ENCODE measurements around the gene DSCAM. TPM values are rescaled to one million over a fixed set of nuclear protein-coding genes. Genes with fewer than 3 reads are reported as not detected.

The DSCAM gene
- total and polyA plus RNA-seq, 2 experiments from 2014 or later, result 0.07 TPM; not detected in 1

- Histone ChIP-seq H3F3A (replicated peaks; ENCODE audit: low read depth) (no peaks in the 10 kb centered on the region), H3K4me1 (ENCODE audit: insufficient read depth) (no peaks in the 10 kb centered on the region), H3K27me3 (ENCODE audit: insufficient read depth) (no peaks in the 10 kb centered on the region), H2AFZ (no peak overlapping the region), H3K9me2 (ENCODE audit: insufficient read depth) (no peaks in the 10 kb centered on the region), H3K27ac (ENCODE audit: low read depth) (no peak overlapping the region), H3K4me2 (no peak overlapping the region), H3K79me2 (replicated peaks; ENCODE audit: insufficient read depth) (no peaks in the 10 kb centered on the region), H4K20me1 (replicated peaks; ENCODE audit: insufficient read depth) (no peaks in the 10 kb centered on the region), H3K4me3 (no peak overlapping the region), H3K36me3 (ENCODE audit: insufficient read depth) (no peaks in the 10 kb centered on the region)
- DNase-seq (ENCODE audit: low spot score) (no peak), ATAC-seq (no peak)
- Mint-ChIP-seq H3K27ac (no peak overlapping the region), H3K36me3 (ENCODE audit: low read depth) (no peaks in the 10 kb centered on the region), H3K9me3 (peaks cover 78% of the 10 kb centered on the region), H3K4me1 (no peaks in the 10 kb centered on the region), H3K27me3 (ENCODE audit: insufficient read depth, low read depth, poor library complexity) (no peaks in the 10 kb centered on the region), H3K4me3 (no peak overlapping the region)
- TF ChIP-seq POLR2AphosphoS5 (IDR thresholded peaks at IDR 0.05; ENCODE audit: low read depth) (no peak), CREB1 (CRISPR knock-in tag; IDR thresholded peaks at IDR 0.05; ENCODE audit: low read depth) (no peak), EZH2phosphoT487 (IDR thresholded peaks at IDR 0.05; ENCODE audit: unreplicated experiment) (no peak), ZNF462 (CRISPR knock-in tag; IDR thresholded peaks at IDR 0.05) (no peak), JUNB (IDR thresholded peaks at IDR 0.05; ENCODE audit: unreplicated experiment) (no peak), ZNF331 (CRISPR knock-in tag; IDR thresholded peaks at IDR 0.05; ENCODE audit: low read depth) (no peak), REST (IDR thresholded peaks at IDR 0.05; ENCODE audit: unreplicated experiment) (no peak), NANOG (IDR thresholded peaks at IDR 0.05; ENCODE audit: borderline replicate concordance) (no peak), STAT1 (IDR thresholded peaks at IDR 0.05; ENCODE audit: unreplicated experiment) (no peak), ETS1 (IDR thresholded peaks at IDR 0.05) (no peak), ZNF114 (CRISPR knock-in tag; IDR thresholded peaks at IDR 0.05) (no peak), EZH2 (IDR thresholded peaks at IDR 0.05; ENCODE audit: low read depth, unreplicated experiment) (no peak), CTCF (conservative IDR thresholded peaks at IDR 0.05; ENCODE audit: low read depth in 2 of 2) (no peak)
These were observed 393.8 kb downstream of the DSCAM start for GRCh38 chr21:40453183-40453582.

Measured in GM23338 (cell line).